Uterus (tissue), 2 donors: ENCODE measurements around the gene RNU5D-1.

Experiments used
- CTCF ChIP-seq, 4 experiments: fragments of 200-600 bp in 2 of 4; fragments of 450-650 bp in 2 of 4; sonication (generic) in 2 of 4; IDR thresholded peaks; one replicate each; pipeline ENCODE4 v1.5.1; 2016 to 2019; ENCODE audit warnings: antibody characterized with exemption in 4 of 4, mild to moderate bottlenecking in 2 of 4, moderate library complexity in 1 of 4
- POLR2A ChIP-seq, 2 donors: fragments of 450-650 bp; IDR thresholded peaks; one replicate each; pipeline ENCODE4 v1.6.1; 2016; ENCODE audit warnings: antibody characterized with exemption in 2 of 2, mild to moderate bottlenecking in 1 of 2, moderate library complexity in 1 of 2

DNA sequence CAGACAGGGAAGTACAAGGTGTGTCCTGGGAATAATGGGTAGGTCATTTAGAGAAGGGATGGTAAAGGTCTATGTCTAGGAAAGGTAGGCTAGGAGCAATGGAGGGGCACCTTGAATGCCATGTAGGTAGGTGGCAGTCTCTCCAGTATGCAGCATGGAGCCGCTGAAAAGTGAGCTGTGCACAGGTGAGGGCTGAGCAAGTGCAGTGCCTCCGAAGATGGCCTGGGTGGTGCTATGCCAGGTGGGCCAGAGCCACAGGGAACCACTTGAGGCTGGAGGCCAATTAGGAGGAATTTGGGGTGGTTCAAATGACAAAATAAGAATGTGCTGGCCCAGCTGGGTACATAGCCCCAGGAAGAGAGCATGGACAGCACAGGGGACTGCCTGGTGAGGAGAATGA lies 25.0 kb downstream of the RNU5D-1 start:
- no peak for TF ChIP-seq CTCF (IDR thresholded peaks at IDR 0.05)
- no peak for TF ChIP-seq POLR2A (IDR thresholded peaks at IDR 0.05)
